Breast epithelium (tissue), 3 donors: Measurements from ENCODE around the gene AMFR.

Source experiments
- POLR2A ChIP-seq: fragments of 450-650 bp; IDR thresholded peaks from one replicate; pipeline ENCODE4 v1.6.1; 2016; ENCODE audit warnings: antibody characterized with exemption, mild to moderate bottlenecking, moderate library complexity
- TF ChIP-seq, protein P1 (sequence below), 3 donors: fragments of 450-650 bp; IDR thresholded peaks; one replicate each; pipeline ENCODE4 v1.5.1; 2016 to 2017; ENCODE audit warnings: antibody characterized with exemption in 3 of 3, mild to moderate bottlenecking in 3 of 3, moderate library complexity in 3 of 3

DNA sequence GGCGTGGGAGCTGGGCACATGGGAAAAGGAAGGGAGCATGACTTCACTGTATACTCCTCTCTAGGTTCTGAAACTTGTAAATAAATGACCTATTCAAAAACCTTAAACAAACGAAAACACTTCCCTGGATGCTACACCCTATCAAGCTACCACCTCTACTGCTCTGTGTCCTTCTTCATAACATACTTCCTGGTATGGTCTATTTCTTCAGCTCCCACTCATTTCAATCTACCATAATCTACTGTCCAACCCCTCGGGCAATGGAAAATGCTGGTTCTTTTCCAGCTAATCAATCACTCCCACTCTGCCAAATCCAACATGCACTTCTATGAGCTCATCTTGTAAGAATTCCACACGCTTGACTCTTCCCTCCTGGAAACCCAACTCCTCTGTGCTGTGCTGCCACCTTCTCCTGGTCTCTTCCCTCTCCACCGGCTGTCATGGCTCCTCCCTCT is 42.4 kb downstream of the AMFR start:
- TF ChIP-seq, protein P1, sequence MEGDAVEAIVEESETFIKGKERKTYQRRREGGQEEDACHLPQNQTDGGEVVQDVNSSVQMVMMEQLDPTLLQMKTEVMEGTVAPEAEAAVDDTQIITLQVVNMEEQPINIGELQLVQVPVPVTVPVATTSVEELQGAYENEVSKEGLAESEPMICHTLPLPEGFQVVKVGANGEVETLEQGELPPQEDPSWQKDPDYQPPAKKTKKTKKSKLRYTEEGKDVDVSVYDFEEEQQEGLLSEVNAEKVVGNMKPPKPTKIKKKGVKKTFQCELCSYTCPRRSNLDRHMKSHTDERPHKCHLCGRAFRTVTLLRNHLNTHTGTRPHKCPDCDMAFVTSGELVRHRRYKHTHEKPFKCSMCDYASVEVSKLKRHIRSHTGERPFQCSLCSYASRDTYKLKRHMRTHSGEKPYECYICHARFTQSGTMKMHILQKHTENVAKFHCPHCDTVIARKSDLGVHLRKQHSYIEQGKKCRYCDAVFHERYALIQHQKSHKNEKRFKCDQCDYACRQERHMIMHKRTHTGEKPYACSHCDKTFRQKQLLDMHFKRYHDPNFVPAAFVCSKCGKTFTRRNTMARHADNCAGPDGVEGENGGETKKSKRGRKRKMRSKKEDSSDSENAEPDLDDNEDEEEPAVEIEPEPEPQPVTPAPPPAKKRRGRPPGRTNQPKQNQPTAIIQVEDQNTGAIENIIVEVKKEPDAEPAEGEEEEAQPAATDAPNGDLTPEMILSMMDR (IDR thresholded peaks at IDR 0.05), result no peak
- TF ChIP-seq POLR2A, result no peak
